HCT116 (cell line): ENCODE measurements around the gene NTRK3. TPM values are rescaled to one million over a fixed set of nuclear protein-coding genes. Genes with fewer than 3 reads are reported as not detected.

Experiments used
- ATAC-seq: fragments of 200-7000 bp; cut with Tn5 transposase; 2 replicates; pipeline ENCODE4 v1.9.1; 2020; ENCODE audit warnings: mild to moderate bottlenecking, moderate library complexity
- BruUV-seq: library from RNA; stranded (reverse); fragments of 400-500 nt; replicated peaks from 2 replicates; lab custom pipeline; 2021; lab: Mats Ljungman, UMichigan
- CTCF ChIA-PET: fragments of 300-600 bp; sonication (Branson Sonifier 250); formaldehyde crosslinking; loops from one replicate; lab custom pipeline; 2021; ENCODE audit warnings: antibody characterized with exemption; lab: Charles Lee
- POLR2A ChIA-PET: fragments of 300-600, 350-600 bp; sonication (Branson Sonifier 250); formaldehyde crosslinking; loops from one replicate; lab custom pipeline; 2021; ENCODE audit warnings: antibody characterized with exemption; lab: Charles Lee
- RAD21 ChIA-PET, 2 experiments: fragments of 300-600 bp; sonication (Branson Sonifier 250); formaldehyde crosslinking; loops; one replicate each; lab custom pipeline; 2023; ENCODE audit warnings: low total read pairs in 2 of 2; ENCODE audit not compliant: uncharacterized antibody in 2 of 2, unreplicated experiment in 2 of 2, low non-redundant PET in 1 of 2; lab: Charles Lee
- DNase-seq: peaks from one replicate; pipeline ENCODE4 v3.0.0-alpha.2; 2010; ENCODE audit warnings: low read depth, low spot score
- H2AFZ ChIP-seq: fragments of 200-600 bp; shearing (Covaris generic), sonication (generic); 2 replicates; pipeline ENCODE4 v1.6.1; 2017; ENCODE audit warnings: low read depth, mixed run types, mixed read lengths, antibody characterized with exemption, low read length; ENCODE audit not compliant: poor library complexity, severe bottlenecking
- H3K27ac ChIP-seq: 2 replicates; pipeline ENCODE4 v1.5.1; 2012; ENCODE audit warnings: low read depth, low read length
- H3K27me3 ChIP-seq: fragments of 200-600 bp; sonication (generic); 2 replicates; pipeline ENCODE4 v1.6.1; 2016; ENCODE audit warnings: mixed run types, low read length, mixed read lengths; ENCODE audit not compliant: insufficient read depth
- H3K36me3 ChIP-seq, 2 experiments: fragments of 200-500 bp in 1 of 2; fragments of 200-600 bp in 1 of 2; sonication (Bioruptor generic) in 1 of 2; sonication (generic) in 1 of 2; 2 replicates each; pipeline versions ENCODE4 v1.5.1 to v1.6.1; 2014 to 2016; ENCODE audit warnings: low read length in 2 of 2, inconsistent platforms in 1 of 2, mixed read lengths in 1 of 2, mixed run types in 1 of 2; ENCODE audit not compliant: insufficient read depth in 2 of 2, control insufficient read depth in 1 of 2
- H3K4me1 ChIP-seq, 2 experiments: fragments of 200-600 bp in 1 of 2; sonication (generic) in 1 of 2; 2 replicates each; pipeline versions ENCODE4 v1.5.1 to v1.6.1; 2012 to 2017; ENCODE audit warnings: low read length in 2 of 2, inconsistent platforms in 1 of 2, mild to moderate bottlenecking in 1 of 2, mixed read lengths in 1 of 2, mixed run types in 1 of 2, moderate library complexity in 1 of 2; ENCODE audit not compliant: insufficient read depth in 2 of 2, control insufficient read depth in 1 of 2
- H3K4me2 ChIP-seq: fragments of 200-600 bp; sonication (generic); 2 replicates; pipeline ENCODE4 v1.6.1; 2017; ENCODE audit warnings: mixed run types, low read length, mixed read lengths
- H3K4me3 ChIP-seq, 2 experiments: fragments of 200-600 bp in 1 of 2; sonication (generic) in 1 of 2; replicated peaks in 1 of 2; 2 replicates each; pipeline ENCODE4 v1.5.1; 2011 to 2016; ENCODE audit warnings: low read length in 2 of 2, control low read depth in 1 of 2, low read depth in 1 of 2, mild to moderate bottlenecking in 1 of 2, mixed read lengths in 1 of 2, mixed run types in 1 of 2
- H3K79me2 ChIP-seq: fragments of 200-600 bp; sonication (generic); 2 replicates; pipeline ENCODE4 v1.6.1; 2017; ENCODE audit warnings: mild to moderate bottlenecking, mixed run types, low read length, moderate library complexity, mixed read lengths; ENCODE audit not compliant: insufficient read depth
- H3K9ac ChIP-seq: fragments of 200-600 bp; sonication (generic); 2 replicates; pipeline ENCODE4 v1.6.1; 2016; ENCODE audit warnings: low read length, mixed read lengths
- H3K9me2 ChIP-seq: fragments of 200-600 bp; sonication (generic), shearing (Covaris generic); 2 replicates; pipeline ENCODE4 v1.6.1; 2017; ENCODE audit warnings: mixed run types, mild to moderate bottlenecking, moderate library complexity; ENCODE audit not compliant: insufficient read depth
- H3K9me3 ChIP-seq, 2 experiments: fragments of 200-500 bp in 1 of 2; fragments of 200-600 bp in 1 of 2; sonication (Bioruptor generic) in 1 of 2; sonication (generic) in 1 of 2; 2 replicates each; pipeline ENCODE4 v1.6.1; 2014 to 2017; ENCODE audit warnings: low read length in 2 of 2, mixed read lengths in 2 of 2, inconsistent platforms in 1 of 2, low read depth in 1 of 2, mild to moderate bottlenecking in 1 of 2, mixed run types in 1 of 2, moderate library complexity in 1 of 2; ENCODE audit not compliant: control insufficient read depth in 1 of 2, insufficient read depth in 1 of 2
- H4K20me1 ChIP-seq: fragments of 200-600 bp; sonication (generic), shearing (Covaris generic); 2 replicates; pipeline ENCODE4 v1.6.1; 2017; ENCODE audit warnings: mixed run types, mild to moderate bottlenecking, moderate library complexity; ENCODE audit not compliant: insufficient read depth
- CBX3 ChIP-seq: IDR thresholded peaks from 2 replicates; pipeline ENCODE4 v1.6.1; 2012; ENCODE audit warnings: low read depth
- CEBPB ChIP-seq: IDR thresholded peaks from 2 replicates; pipeline ENCODE4 v1.6.1; 2012; ENCODE audit warnings: low read depth
- CTCF ChIP-seq, 3 experiments: fragments of 200-600 bp in 1 of 3; sonication (generic) in 1 of 3; IDR thresholded peaks in 2 of 3; conservative IDR thresholded peaks in 1 of 3; 2 replicates each; pipeline ENCODE4 v1.5.1; 2012 to 2017; ENCODE audit warnings: low read depth in 2 of 3, low read length in 2 of 3, antibody characterized with exemption in 1 of 3, borderline replicate concordance in 1 of 3, control low read depth in 1 of 3, mild to moderate bottlenecking in 1 of 3, mixed read lengths in 1 of 3, mixed run types in 1 of 3, moderate library complexity in 1 of 3; ENCODE audit not compliant: insufficient read depth in 1 of 3
- EGR1 ChIP-seq: IDR thresholded peaks from 2 replicates; pipeline ENCODE4 v1.6.1; 2012; ENCODE audit warnings: low read depth
- ELF1 ChIP-seq: IDR thresholded peaks from 2 replicates; pipeline ENCODE4 v1.6.1; 2012; ENCODE audit warnings: low read depth, borderline replicate concordance
- EZH2 ChIP-seq: fragments of 200-600 bp; sonication (generic); IDR thresholded peaks from 2 replicates; pipeline ENCODE4 v1.6.1; 2017; ENCODE audit warnings: antibody characterized with exemption, mixed run types
- FOSL1 ChIP-seq: IDR thresholded peaks from 2 replicates; pipeline ENCODE4 v1.6.1; 2012; ENCODE audit warnings: low read depth
- POLR2A ChIP-seq: IDR thresholded peaks from 2 replicates; pipeline ENCODE4 v1.7.0; 2011; ENCODE audit warnings: borderline replicate concordance; ENCODE audit not compliant: insufficient read depth, insufficient read length; ENCODE audit errors: extremely low read depth
- POLR2AphosphoS5 ChIP-seq: IDR thresholded peaks from 2 replicates; pipeline ENCODE4 v1.6.1; 2011; ENCODE audit warnings: mild to moderate bottlenecking, low read depth, low read length, moderate library complexity
- SIN3A ChIP-seq: IDR thresholded peaks from 2 replicates; pipeline ENCODE4 v1.6.1; 2012; ENCODE audit warnings: low read depth
- SP1 ChIP-seq: IDR thresholded peaks from 2 replicates; pipeline ENCODE4 v1.6.1; 2012; ENCODE audit warnings: low read depth
- SRF ChIP-seq: IDR thresholded peaks from 2 replicates; pipeline ENCODE4 v1.6.1; 2012; ENCODE audit warnings: low read depth
- TCF7L2 ChIP-seq: IDR thresholded peaks from 2 replicates; pipeline ENCODE4 v1.7.0; 2011; ENCODE audit warnings: borderline replicate concordance, inconsistent platforms; ENCODE audit not compliant: insufficient read depth, insufficient read length; ENCODE audit errors: extremely low read depth
- YY1 ChIP-seq: IDR thresholded peaks from 2 replicates; pipeline ENCODE4 v1.6.1; 2011; ENCODE audit warnings: low read length, low read depth, moderate library complexity, mild to moderate bottlenecking; ENCODE audit not compliant: insufficient replicate concordance; ENCODE audit errors: extremely low read depth
- ZBTB33 ChIP-seq: IDR thresholded peaks from 2 replicates; pipeline ENCODE4 v1.6.1; 2011; ENCODE audit warnings: mild to moderate bottlenecking, low read length, moderate library complexity; ENCODE audit not compliant: insufficient replicate concordance; ENCODE audit errors: extremely low read depth
- ZFX ChIP-seq: fragments of 450-650 bp; IDR thresholded peaks from 2 replicates; pipeline ENCODE4 v1.6.1; 2017
- ZNF274 ChIP-seq: fragments of 200-500 bp; sonication (Bioruptor generic); IDR thresholded peaks from 2 replicates; pipeline ENCODE4 v1.6.1; 2014; ENCODE audit warnings: mild to moderate bottlenecking, low read depth, low read length, inconsistent platforms
- intact Hi-C: fragments of 100-400 bp; cut with micrococcal nuclease; formaldehyde crosslinking; loops from 2 replicates; pipeline ENCODE4 v1.10.0; 2022
- total RNA-seq: library from RNA; stranded (reverse); gene quantifications from one replicate; pipeline ENCODE4 v1.2.1, GENCODE V29; 2021; ENCODE audit not compliant: unreplicated experiment
- TF ChIP-seq, protein P1 (sequence below): IDR thresholded peaks from 2 replicates; pipeline ENCODE4 v1.6.1; 2012; ENCODE audit warnings: low read depth
- TF ChIP-seq, protein P2 (sequence below): IDR thresholded peaks from 2 replicates; pipeline ENCODE4 v1.6.1; 2012

The NTRK3 gene
- total RNA-seq, 1 experiment from 2014 or later = not detected

- Histone ChIP-seq H3K9me3 (no peaks in the 10 kb centered on the region), H3K27ac (no peak overlapping the region), H2AFZ (no peak overlapping the region), H3K4me1 (no peaks in the 10 kb centered on the region), H3K36me3 (no peaks in the 10 kb centered on the region), H3K4me3 (no peak overlapping the region), H4K20me1 (no peaks in the 10 kb centered on the region), H3K9me2 (no peaks in the 10 kb centered on the region), H3K4me2 (no peak overlapping the region), H3K27me3 (no peaks in the 10 kb centered on the region), H3K9ac (no peak overlapping the region), H3K79me2 (no peaks in the 10 kb centered on the region)
- ChIA-PET POLR2A (no interaction called here), RAD21 (no interaction called here), CTCF (no interaction called here)
- DNase-seq (no peak), ATAC-seq (no peak)
- intact Hi-C loops = no loop called here
- TF ChIP-seq, protein P1, sequence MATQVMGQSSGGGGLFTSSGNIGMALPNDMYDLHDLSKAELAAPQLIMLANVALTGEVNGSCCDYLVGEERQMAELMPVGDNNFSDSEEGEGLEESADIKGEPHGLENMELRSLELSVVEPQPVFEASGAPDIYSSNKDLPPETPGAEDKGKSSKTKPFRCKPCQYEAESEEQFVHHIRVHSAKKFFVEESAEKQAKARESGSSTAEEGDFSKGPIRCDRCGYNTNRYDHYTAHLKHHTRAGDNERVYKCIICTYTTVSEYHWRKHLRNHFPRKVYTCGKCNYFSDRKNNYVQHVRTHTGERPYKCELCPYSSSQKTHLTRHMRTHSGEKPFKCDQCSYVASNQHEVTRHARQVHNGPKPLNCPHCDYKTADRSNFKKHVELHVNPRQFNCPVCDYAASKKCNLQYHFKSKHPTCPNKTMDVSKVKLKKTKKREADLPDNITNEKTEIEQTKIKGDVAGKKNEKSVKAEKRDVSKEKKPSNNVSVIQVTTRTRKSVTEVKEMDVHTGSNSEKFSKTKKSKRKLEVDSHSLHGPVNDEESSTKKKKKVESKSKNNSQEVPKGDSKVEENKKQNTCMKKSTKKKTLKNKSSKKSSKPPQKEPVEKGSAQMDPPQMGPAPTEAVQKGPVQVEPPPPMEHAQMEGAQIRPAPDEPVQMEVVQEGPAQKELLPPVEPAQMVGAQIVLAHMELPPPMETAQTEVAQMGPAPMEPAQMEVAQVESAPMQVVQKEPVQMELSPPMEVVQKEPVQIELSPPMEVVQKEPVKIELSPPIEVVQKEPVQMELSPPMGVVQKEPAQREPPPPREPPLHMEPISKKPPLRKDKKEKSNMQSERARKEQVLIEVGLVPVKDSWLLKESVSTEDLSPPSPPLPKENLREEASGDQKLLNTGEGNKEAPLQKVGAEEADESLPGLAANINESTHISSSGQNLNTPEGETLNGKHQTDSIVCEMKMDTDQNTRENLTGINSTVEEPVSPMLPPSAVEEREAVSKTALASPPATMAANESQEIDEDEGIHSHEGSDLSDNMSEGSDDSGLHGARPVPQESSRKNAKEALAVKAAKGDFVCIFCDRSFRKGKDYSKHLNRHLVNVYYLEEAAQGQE = no peak
- TF ChIP-seq YY1 (no peak), CBX3 (no peak), POLR2A (no peak), ZBTB33 (no peak), CTCF (IDR thresholded peaks at IDR 0.05 in 2 of 3, conservative IDR thresholded peaks at IDR 0.05 in 1 of 3; ENCODE audit: borderline replicate concordance in 1 of 3, insufficient read depth in 1 of 3, low read depth in 2 of 3, low read length in 2 of 3) (no peak), TCF7L2 (no peak), ZFX (no peak), ELF1 (no peak), EZH2 (no peak), SRF (no peak), POLR2AphosphoS5 (no peak), SIN3A (no peak), CEBPB (no peak), SP1 (no peak), EGR1 (no peak), ZNF274 (no peak), FOSL1 (no peak)
- TF ChIP-seq, protein P2, sequence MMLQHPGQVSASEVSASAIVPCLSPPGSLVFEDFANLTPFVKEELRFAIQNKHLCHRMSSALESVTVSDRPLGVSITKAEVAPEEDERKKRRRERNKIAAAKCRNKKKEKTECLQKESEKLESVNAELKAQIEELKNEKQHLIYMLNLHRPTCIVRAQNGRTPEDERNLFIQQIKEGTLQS = no peak
- no TSS peak for BruUV-seq
Measured at GRCh38 chr15:88089024-88089620, 167.4 kb downstream of the NTRK3 start.
